ENCODE measurements around the gene PPM1B.

GRCh38 chr2:44244135-44244871 is 75.6 kb downstream of the PPM1B start:
- TF ChIP-seq POLR2A (IDR thresholded peaks at IDR 0.05; ENCODE audit: low read depth, low read length): no peak
- no peak for TF ChIP-seq POLR2AphosphoS5 (IDR thresholded peaks at IDR 0.05; ENCODE audit: low read depth, low read length)
